SK-N-SH treated with all-trans-retinoic acid at 6 μM for 48 hours (cell line): ENCODE results near the gene ATP11A.

ENCODE experiments used
- ATAC-seq: fragments of 200-7000 bp; cut with Tn5 transposase; 3 replicates; pipeline ENCODE4 v1.9.1; 2020; ENCODE audit warnings: mild to moderate bottlenecking, moderate library complexity
- BACH2 ChIP-seq: fragments of 250-450 bp; sonication (Bioruptor Pico); IDR thresholded peaks from 2 replicates; pipeline ENCODE4 v1.9.0; 2021; ENCODE audit warnings: mild to moderate bottlenecking, borderline replicate concordance
- CREB5 ChIP-seq: fragments of 250-450 bp; sonication (Bioruptor Pico); IDR thresholded peaks from 2 replicates; pipeline ENCODE4 v1.5.1; 2020; ENCODE audit warnings: low read depth, mild to moderate bottlenecking, moderate library complexity
- CSDC2 ChIP-seq: fragments of 250-450 bp; sonication (Bioruptor Pico); IDR thresholded peaks from 2 replicates; pipeline ENCODE4 v1.5.0; 2020; ENCODE audit warnings: mild to moderate bottlenecking, moderate library complexity
- CSRNP3 ChIP-seq: fragments of 250-450 bp; sonication (Bioruptor Pico); IDR thresholded peaks from 2 replicates; pipeline ENCODE4 v1.5.1; 2021; ENCODE audit warnings: mild to moderate bottlenecking, moderate library complexity
- ESRRG ChIP-seq: fragments of 250-450 bp; sonication (Bioruptor Pico); IDR thresholded peaks from 2 replicates; pipeline ENCODE4 v1.6.1; 2021; ENCODE audit warnings: mild to moderate bottlenecking
- GLIS3 ChIP-seq: fragments of 250-450 bp; sonication (Bioruptor Pico); IDR thresholded peaks from 2 replicates; pipeline ENCODE4 v1.5.0; 2020; ENCODE audit warnings: mild to moderate bottlenecking, moderate library complexity
- ISL1 ChIP-seq: fragments of 250-450 bp; sonication (Bioruptor Pico); IDR thresholded peaks from 2 replicates; pipeline ENCODE4 v2.1.2; 2022; ENCODE audit warnings: mild to moderate bottlenecking, moderate library complexity
- OSR1 ChIP-seq: fragments of 250-450 bp; sonication (Bioruptor Pico); IDR thresholded peaks from 2 replicates; pipeline ENCODE4 v1.8.0; 2022; ENCODE audit warnings: moderate library complexity, mild to moderate bottlenecking, inconsistent platforms
- PATZ1 ChIP-seq: fragments of 250-450 bp; sonication (Bioruptor Pico); IDR thresholded peaks from 2 replicates; pipeline ENCODE4 v1.8.0; 2020; ENCODE audit warnings: mild to moderate bottlenecking, moderate library complexity, borderline replicate concordance
- POU6F1 ChIP-seq: fragments of 250-450 bp; sonication (Bioruptor Pico); IDR thresholded peaks from 2 replicates; pipeline ENCODE4 v1.8.0; 2021; ENCODE audit warnings: low read depth, mild to moderate bottlenecking, moderate library complexity, borderline replicate concordance
- PPARA ChIP-seq: fragments of 250-450 bp; sonication (Bioruptor Pico); IDR thresholded peaks from 2 replicates; pipeline ENCODE4 v1.5.0; 2020; ENCODE audit warnings: mild to moderate bottlenecking, borderline replicate concordance
- RARB ChIP-seq: fragments of 250-450 bp; sonication (Bioruptor Pico); IDR thresholded peaks from 2 replicates; pipeline ENCODE4 v1.8.0; 2021; ENCODE audit warnings: mild to moderate bottlenecking, moderate library complexity
- SNAI2 ChIP-seq: fragments of 250-450 bp; sonication (Bioruptor Pico); IDR thresholded peaks from 2 replicates; pipeline ENCODE4 v1.5.0; 2020; ENCODE audit warnings: mild to moderate bottlenecking, moderate library complexity
- TCF4 ChIP-seq: fragments of 250-450 bp; sonication (Bioruptor Pico); IDR thresholded peaks from 2 replicates; pipeline ENCODE4 v1.8.0; 2021; ENCODE audit warnings: mild to moderate bottlenecking, moderate library complexity, borderline replicate concordance
- TOX ChIP-seq: fragments of 250-450 bp; sonication (Bioruptor Pico); IDR thresholded peaks from 2 replicates; pipeline ENCODE4 v1.8.0; 2021; ENCODE audit warnings: mild to moderate bottlenecking, moderate library complexity, borderline replicate concordance
- TSHZ2 ChIP-seq: fragments of 250-450 bp; sonication (Bioruptor Pico); IDR thresholded peaks from 2 replicates; pipeline ENCODE4 v1.5.0; 2020; ENCODE audit warnings: mild to moderate bottlenecking, moderate library complexity
- ZFP3 ChIP-seq: fragments of 250-450 bp; sonication (Bioruptor Pico); IDR thresholded peaks from 2 replicates; pipeline ENCODE4 v1.5.0; 2020; ENCODE audit warnings: mild to moderate bottlenecking, moderate library complexity
- ZNF565 ChIP-seq: fragments of 450-650 bp; formaldehyde crosslinking; conservative IDR thresholded peaks from 2 replicates; pipeline ENCODE4 v1.5.0; 2020; ENCODE audit warnings: low read depth, mild to moderate bottlenecking, moderate library complexity
- ZNF70 ChIP-seq: fragments of 450-650 bp; formaldehyde crosslinking; IDR thresholded peaks from 2 replicates; pipeline ENCODE4 v1.5.0; 2020; ENCODE audit warnings: mild to moderate bottlenecking, moderate library complexity
- ZNF8 ChIP-seq: fragments of 450-650 bp; formaldehyde crosslinking; IDR thresholded peaks from 2 replicates; pipeline ENCODE4 v1.5.0; 2020; ENCODE audit warnings: mild to moderate bottlenecking, moderate library complexity

ATP11A gene

GRCh38 chr13:112702986-112703379 is 13.1 kb downstream of the ATP11A start:
- no peak for ATAC-seq
- TF ChIP-seq TOX (CRISPR knock-in tag) (no peak), TCF4 (no peak), BACH2 (CRISPR knock-in tag) (no peak), ISL1 (no peak), SNAI2 (CRISPR knock-in tag) (no peak), POU6F1 (CRISPR knock-in tag) (no peak), ZNF565 (no peak), RARB (CRISPR knock-in tag) (no peak), PATZ1 (CRISPR knock-in tag) (no peak), CREB5 (CRISPR knock-in tag) (no peak), ZNF8 (CRISPR knock-in tag) (no peak), GLIS3 (CRISPR knock-in tag) (no peak), ZNF70 (CRISPR knock-in tag) (no peak), OSR1 (CRISPR knock-in tag) (no peak)

GRCh38 chr13:112703449-112704284 is 13.8 kb downstream of the ATP11A start:
- TF ChIP-seq CREB5 (CRISPR knock-in tag), result no peak
- no peak for TF ChIP-seq ZFP3
- no peak for TF ChIP-seq TOX (CRISPR knock-in tag)
- TF ChIP-seq ZNF70 (CRISPR knock-in tag), result no peak
- no peak for TF ChIP-seq CSRNP3 (CRISPR knock-in tag)
- ATAC-seq, result no peak

GRCh38 chr13:112704308-112705145 is 14.7 kb downstream of the ATP11A start:
- no peak for TF ChIP-seq ZNF8 (CRISPR knock-in tag)
- no peak for TF ChIP-seq ZNF565
- TF ChIP-seq RARB (CRISPR knock-in tag), result no peak
- no peak for TF ChIP-seq GLIS3 (CRISPR knock-in tag)
- TF ChIP-seq, all 23 proteins: peak for 0
- ATAC-seq, result no peak

GRCh38 chr13:112705286-112705685 is 15.4 kb downstream of the ATP11A start:
- ATAC-seq, result no peak
- TF ChIP-seq POU6F1 (CRISPR knock-in tag) (no peak), ESRRG (no peak), PATZ1 (CRISPR knock-in tag) (no peak), CSDC2 (no peak), PPARA (no peak), TSHZ2 (CRISPR knock-in tag) (no peak)
